Measurements from ENCODE around the gene CCL7.

Gene CCL7

GRCh38 chr17:34242587-34243363 is 27.2 kb upstream of the CCL7 start:
- peaks cover 61 to 99% (median 98%) of the 10 kb centered on the region in 10 experiments for H3K4me1 ChIP-seq
- H3K9me3 ChIP-seq (replicated peaks in 1 of 11) = no peaks in the 10 kb centered on the region
- H4K20me1 ChIP-seq = no peaks in the 10 kb centered on the region
- TF ChIP-seq Cebpa-rat (IDR thresholded peaks at IDR 0.05) = peak in 6 of 11 experiments; percentile 7 to 86 (median 60); a peak in 10 of 22 replicates
- H3K36me3 ChIP-seq = no peaks in the 10 kb centered on the region
- peak overlapping the region in 2 of 10 experiments; percentile 8 to 22; a peak in 2 of 20 replicates for H3K4me3 ChIP-seq
- peak overlapping the region; percentile 66 to 98 (median 86) for H3K4me2 ChIP-seq
- no peaks in the 10 kb centered on the region for H3K27me3 ChIP-seq
- H3K9ac ChIP-seq = peak overlapping the region; percentile 71 to 89 (median 80)
- H3K27ac ChIP-seq = peak overlapping the region; percentile 87 to 99 (median 95)

GRCh38 chr17:34243364-34244320 is 26.4 kb upstream of the CCL7 start:
- Histone ChIP-seq H3K4me2 (peak overlapping the region; percentile 66 to 98 (median 86)), H3K27me3 (no peaks in the 10 kb centered on the region), H3K9ac (peak overlapping the region; percentile 71 to 89 (median 80)), H3K36me3 (no peaks in the 10 kb centered on the region), H3K27ac (peak overlapping the region; percentile 87 to 99 (median 95)), H4K20me1 (no peaks in the 10 kb centered on the region), H3K9me3 (replicated peaks in 1 of 11) (no peaks in the 10 kb centered on the region), H3K4me3 (peak overlapping the region in 1 of 10 experiments; percentile 22; a peak in 2 of 20 replicates), H3K4me1 (peaks cover 59 to 99% (median 97%) of the 10 kb centered on the region in 10 experiments)
- TF ChIP-seq Cebpa-rat (IDR thresholded peaks at IDR 0.05) = no peak

GRCh38 chr17:34245351-34245905 is 24.6 kb upstream of the CCL7 start:
- Histone ChIP-seq H3K9ac (peak overlapping the region in 7 of 11 experiments; percentile 42 to 89 (median 68); a peak in 10 of 22 replicates), H3K27me3 (no peaks in the 10 kb centered on the region), H3K27ac (peak overlapping the region; percentile 14 to 99 (median 95); a peak in 20 of 22 replicates), H3K4me1 (peaks cover 47 to 99% (median 91%) of the 10 kb centered on the region in 10 experiments), H3K4me2 (peak overlapping the region in 9 of 11 experiments; percentile 54 to 98 (median 87); a peak in 17 of 22 replicates), H3K9me3 (replicated peaks in 1 of 11) (no peaks in the 10 kb centered on the region), H3K36me3 (no peaks in the 10 kb centered on the region), H3K4me3 (no peak overlapping the region), H4K20me1 (no peaks in the 10 kb centered on the region)
- TF ChIP-seq Cebpa-rat (IDR thresholded peaks at IDR 0.05) = no peak

GRCh38 chr17:34246446-34246845 is 23.6 kb upstream of the CCL7 start:
- H3K36me3 ChIP-seq = no peaks in the 10 kb centered on the region
- H4K20me1 ChIP-seq = no peaks in the 10 kb centered on the region
- H3K9me3 ChIP-seq (replicated peaks in 1 of 11) = no peaks in the 10 kb centered on the region
- H3K4me3 ChIP-seq = no peak overlapping the region; a peak in 2 of 20 replicates
- peak overlapping the region; percentile 14 to 99 (median 95); a peak in 21 of 22 replicates for H3K27ac ChIP-seq
- no peak for TF ChIP-seq Cebpa-rat (IDR thresholded peaks at IDR 0.05)
- no peaks in the 10 kb centered on the region for H3K27me3 ChIP-seq
- peak overlapping the region; percentile 22 to 98 (median 86); a peak in 21 of 22 replicates for H3K4me2 ChIP-seq
- H3K9ac ChIP-seq = peak overlapping the region in 8 of 11 experiments; percentile 34 to 89 (median 64); a peak in 14 of 22 replicates
- peaks cover 40 to 99% (median 86%) of the 10 kb centered on the region in 10 experiments for H3K4me1 ChIP-seq

GRCh38 chr17:34246881-34247280 is 23.1 kb upstream of the CCL7 start:
- Histone ChIP-seq H3K36me3 (no peaks in the 10 kb centered on the region), H3K4me3 (no peak overlapping the region; a peak in 1 of 20 replicates), H4K20me1 (no peaks in the 10 kb centered on the region), H3K27ac (peak overlapping the region in 10 of 11 experiments; percentile 14 to 99 (median 95); a peak in 18 of 22 replicates), H3K4me2 (peak overlapping the region; percentile 22 to 98 (median 86); a peak in 20 of 22 replicates), H3K9me3 (replicated peaks in 1 of 11) (no peaks in the 10 kb centered on the region), H3K27me3 (no peaks in the 10 kb centered on the region), H3K9ac (peak overlapping the region in 8 of 11 experiments; percentile 34 to 89 (median 64); a peak in 14 of 22 replicates), H3K4me1 (peaks cover 40 to 99% (median 86%) of the 10 kb centered on the region in 10 experiments)
- no peak for TF ChIP-seq Cebpa-rat (IDR thresholded peaks at IDR 0.05)

- TF ChIP-seq Cebpa-rat (IDR thresholded peaks at IDR 0.05) = peak in 1 of 11 experiments; percentile 61; a peak in 1 of 22 replicates
- Histone ChIP-seq H3K4me1 (peaks cover 30 to 100% (median 85%) of the 10 kb centered on the region in 10 experiments), H4K20me1 (no peaks in the 10 kb centered on the region), H3K27me3 (no peaks in the 10 kb centered on the region), H3K27ac (peak overlapping the region in 7 of 11 experiments; percentile 27 to 97 (median 95); a peak in 9 of 22 replicates), H3K4me2 (peak overlapping the region in 6 of 11 experiments; percentile 20 to 98 (median 92); a peak in 11 of 22 replicates), H3K9me3 (replicated peaks in 1 of 11) (no peaks in the 10 kb centered on the region), H3K9ac (peak overlapping the region in 3 of 11 experiments; percentile 81 to 89 (median 86); a peak in 6 of 22 replicates), H3K36me3 (no peaks in the 10 kb centered on the region), H3K4me3 (no peak overlapping the region)
Measured at GRCh38 chr17:34248511-34249024, 21.5 kb upstream of the CCL7 start.

- H3K9me3 ChIP-seq (replicated peaks in 1 of 11) = no peaks in the 10 kb centered on the region
- peak overlapping the region in 8 of 11 experiments; percentile 6 to 97 (median 62); a peak in 13 of 22 replicates for H3K27ac ChIP-seq
- no peak for TF ChIP-seq Cebpa-rat (IDR thresholded peaks at IDR 0.05)
- no peak overlapping the region for H3K4me3 ChIP-seq
- H3K4me2 ChIP-seq = peak overlapping the region in 6 of 11 experiments; percentile 20 to 98 (median 92); a peak in 11 of 22 replicates
- no peaks in the 10 kb centered on the region for H3K36me3 ChIP-seq
- peaks cover 26 to 100% (median 84%) of the 10 kb centered on the region in 10 experiments for H3K4me1 ChIP-seq
- no peaks in the 10 kb centered on the region for H3K27me3 ChIP-seq
- peak overlapping the region in 3 of 11 experiments; percentile 81 to 89 (median 86); a peak in 6 of 22 replicates for H3K9ac ChIP-seq
- H4K20me1 ChIP-seq = no peaks in the 10 kb centered on the region
Measured at GRCh38 chr17:34249061-34249460, 21.0 kb upstream of the CCL7 start.

- TF ChIP-seq Cebpa-rat (IDR thresholded peaks at IDR 0.05) = no peak
- Histone ChIP-seq H3K4me2 (peak overlapping the region in 5 of 11 experiments; percentile 87 to 98 (median 93); a peak in 9 of 22 replicates), H3K4me3 (no peak overlapping the region), H3K9ac (peak overlapping the region in 3 of 11 experiments; percentile 81 to 89 (median 86); a peak in 6 of 22 replicates), H3K36me3 (no peaks in the 10 kb centered on the region), H4K20me1 (no peaks in the 10 kb centered on the region), H3K4me1 (peaks cover 26 to 100% (median 84%) of the 10 kb centered on the region in 10 experiments), H3K27me3 (no peaks in the 10 kb centered on the region), H3K27ac (peak overlapping the region in 8 of 11 experiments; percentile 6 to 97 (median 62); a peak in 11 of 22 replicates), H3K9me3 (replicated peaks in 1 of 11) (no peaks in the 10 kb centered on the region)
Measured at GRCh38 chr17:34249478-34249877, 20.5 kb upstream of the CCL7 start.

Data from BLaER1 treated with 17β-estradiol and CSF1 and Interleukin-3, amounts not matched to agents 10 nM and 100 nM (cell line).